ENCODE data around the gene IQSEC2. TPM values are rescaled to one million over a fixed set of nuclear protein-coding genes. Genes with fewer than 3 reads are reported as not detected.

Gene IQSEC2
- total RNA-seq, 1 experiment from 2014 or later = 8.5 TPM

- Histone ChIP-seq H3K4me3 (ENCODE audit: low read length) (no peak overlapping the region), H3K9ac (ENCODE audit: low read length) (no peak overlapping the region), H3K79me2 (ENCODE audit: low read length) (0 out of 2 replicates have a peak, but pooled peaks cover 7% of the 10 kb centered on the region), H3K4me1 (ENCODE audit: insufficient read depth, low read length) (peaks cover 39% of the 10 kb centered on the region), H3K9me2 (replicated peaks; ENCODE audit: low read length) (no peaks in the 10 kb centered on the region), H3F3A (ENCODE audit: low read length, unreplicated experiment) (no peaks in the 10 kb centered on the region), H3K9me3 (ENCODE audit: low read length) (no peaks in the 10 kb centered on the region), H4K20me1 (ENCODE audit: low read length) (no peaks in the 10 kb centered on the region), H3K4me2 (ENCODE audit: low read length) (no peak overlapping the region), H3K27me3 (ENCODE audit: low read length) (no peaks in the 10 kb centered on the region), H3K36me3 (ENCODE audit: low read depth, low read length) (no peaks in the 10 kb centered on the region), H2AFZ (ENCODE audit: low read length) (no peak overlapping the region), H3K27ac (ENCODE audit: low read length) (no peak overlapping the region)
- ATAC-seq = no peak
- DNase-seq = no peak
- intact Hi-C loops (cut with micrococcal nuclease) = no loop called here
- BruUV-seq (replicated peaks) = no TSS peak
- ChIA-PET CTCF (no interaction called here), POLR2A (ENCODE audit: unreplicated experiment) (no interaction called here)
- TF ChIP-seq EZH2phosphoT487 (IDR thresholded peaks at IDR 0.05; ENCODE audit: borderline replicate concordance, low read length) = no peak
- no peak for TF ChIP-seq EZH2 (IDR thresholded peaks at IDR 0.05; ENCODE audit: low read length, unreplicated experiment)
- no peak for TF ChIP-seq CTCF (conservative IDR thresholded peaks at IDR 0.05; ENCODE audit: low read depth, low read length)
Observed at GRCh38 chrX:53261355-53261972, 19.9 kb downstream of the IQSEC2 start.

- Histone ChIP-seq H3K9ac (ENCODE audit: low read length) (no peak overlapping the region), H3K27me3 (ENCODE audit: low read length) (no peaks in the 10 kb centered on the region), H3K36me3 (ENCODE audit: low read depth, low read length) (no peaks in the 10 kb centered on the region), H3K9me2 (replicated peaks; ENCODE audit: low read length) (no peaks in the 10 kb centered on the region), H3K9me3 (ENCODE audit: low read length) (no peaks in the 10 kb centered on the region), H3K4me1 (ENCODE audit: insufficient read depth, low read length) (peaks cover 33% of the 10 kb centered on the region), H3K4me2 (ENCODE audit: low read length) (no peak overlapping the region), H3K79me2 (ENCODE audit: low read length) (0 out of 2 replicates have a peak, but pooled peaks cover 7% of the 10 kb centered on the region), H4K20me1 (ENCODE audit: low read length) (no peaks in the 10 kb centered on the region), H2AFZ (ENCODE audit: low read length) (no peak overlapping the region), H3K27ac (ENCODE audit: low read length) (no peak overlapping the region), H3K4me3 (ENCODE audit: low read length) (no peak overlapping the region), H3F3A (ENCODE audit: low read length, unreplicated experiment) (no peaks in the 10 kb centered on the region)
- intact Hi-C loops (cut with micrococcal nuclease) = no loop called here
- BruUV-seq (replicated peaks) = no TSS peak
- TF ChIP-seq EZH2phosphoT487 (IDR thresholded peaks at IDR 0.05; ENCODE audit: borderline replicate concordance, low read length) = no peak
- no peak for TF ChIP-seq CTCF (conservative IDR thresholded peaks at IDR 0.05; ENCODE audit: low read depth, low read length)
- DNase-seq (no peak), ATAC-seq (no peak)
- CTCF ChIA-PET = no interaction called here
- POLR2A ChIA-PET (ENCODE audit: unreplicated experiment) = no interaction called here
Observed at GRCh38 chrX:53260836-53261235, 20.5 kb downstream of the IQSEC2 start.

- Histone ChIP-seq H3K4me2 (ENCODE audit: low read length) (no peak overlapping the region), H4K20me1 (ENCODE audit: low read length) (no peaks in the 10 kb centered on the region), H3K4me1 (ENCODE audit: insufficient read depth, low read length) (peaks cover 6% of the 10 kb centered on the region), H3K79me2 (ENCODE audit: low read length) (0 out of 2 replicates have a peak, but pooled peaks cover 7% of the 10 kb centered on the region), H3K9me2 (replicated peaks; ENCODE audit: low read length) (no peaks in the 10 kb centered on the region), H3K9ac (ENCODE audit: low read length) (no peak overlapping the region), H3K27ac (ENCODE audit: low read length) (no peak overlapping the region), H3K27me3 (ENCODE audit: low read length) (no peaks in the 10 kb centered on the region), H3K36me3 (ENCODE audit: low read depth, low read length) (no peaks in the 10 kb centered on the region), H2AFZ (ENCODE audit: low read length) (no peak overlapping the region), H3F3A (ENCODE audit: low read length, unreplicated experiment) (no peaks in the 10 kb centered on the region), H3K4me3 (ENCODE audit: low read length) (no peak overlapping the region), H3K9me3 (ENCODE audit: low read length) (no peaks in the 10 kb centered on the region)
- ChIA-PET POLR2A (ENCODE audit: unreplicated experiment) (no interaction called here), CTCF (interaction anchor here (0.5 kb wide), 1 partner anchor 25 kb away, joined by 5 read pairs; no protein-coding TSS in a partner anchor)
- no peak for DNase-seq
- TF ChIP-seq EZH2 (IDR thresholded peaks at IDR 0.05; ENCODE audit: low read length, unreplicated experiment) (no peak), CTCF (conservative IDR thresholded peaks at IDR 0.05; ENCODE audit: low read depth, low read length) (no peak)
- intact Hi-C loops (cut with micrococcal nuclease) = no loop called here
- BruUV-seq (replicated peaks) = no TSS peak
- ATAC-seq = no peak
Observed at GRCh38 chrX:53257670-53258423, 23.5 kb downstream of the IQSEC2 start.
